NCI-H2029 (cell line): ENCODE results near the gene ZNF646.

Source experiments
- DNase-seq: peaks from one replicate; lab custom pipeline; 2025; lab: John Stamatoyannopoulos, UW

Gene ZNF646

DNA sequence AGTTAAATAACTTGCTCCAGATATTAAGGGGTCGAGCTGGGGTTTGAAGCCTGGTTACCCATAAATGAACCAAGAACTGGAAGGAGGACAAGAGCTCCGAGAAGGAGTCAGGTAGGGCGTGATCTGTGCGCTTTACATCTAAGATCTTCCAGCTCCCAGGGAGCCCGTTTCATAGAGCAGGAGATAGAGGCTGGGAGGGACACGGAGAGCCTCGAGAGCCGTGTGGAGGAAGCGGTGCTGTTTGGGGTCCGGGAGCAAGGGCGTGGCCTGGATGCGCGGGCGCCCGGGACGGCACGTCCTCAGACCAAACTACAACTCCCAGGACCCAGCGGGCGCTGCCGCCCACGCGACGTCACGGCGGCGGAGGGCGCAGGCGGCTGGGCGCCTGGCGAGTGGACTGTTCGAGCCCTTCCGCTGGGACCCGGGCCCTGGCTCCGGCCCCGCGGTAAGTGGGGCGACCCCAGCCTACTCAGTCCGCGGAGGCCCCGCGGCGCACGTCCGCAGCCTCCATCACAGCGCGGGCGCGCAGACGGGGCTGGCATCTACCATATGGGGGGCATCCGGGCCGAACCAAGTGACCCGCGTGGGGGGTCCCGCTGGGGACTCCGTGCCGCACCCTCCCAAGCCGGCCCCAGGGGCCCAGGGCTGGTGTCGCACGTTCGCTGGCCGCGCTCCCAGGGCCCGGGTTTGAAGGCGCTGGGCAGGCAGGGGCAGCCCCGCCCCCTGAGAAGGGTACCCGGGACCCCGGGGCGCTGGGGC is 34.0 kb downstream of the ZNF646 start, which contains the start of gene BCKDK:
TSS of gene BCKDK (plus strand) at position 352 of the 759 bp plus-strand sequence. CDS start 838 bp downstream, outside the sequence.
- DNase-seq, result peak; percentile 20

GRCh38 chr16:31108794-31109558 is 34.8 kb downstream of the ZNF646 start:
- no peak for DNase-seq

GRCh38 chr16:31109622-31110021 is 35.4 kb downstream of the ZNF646 start:
- no peak for DNase-seq

- no peak for DNase-seq
Observed at GRCh38 chr16:31110106-31111034, 36.1 kb downstream of the ZNF646 start.

DNA sequence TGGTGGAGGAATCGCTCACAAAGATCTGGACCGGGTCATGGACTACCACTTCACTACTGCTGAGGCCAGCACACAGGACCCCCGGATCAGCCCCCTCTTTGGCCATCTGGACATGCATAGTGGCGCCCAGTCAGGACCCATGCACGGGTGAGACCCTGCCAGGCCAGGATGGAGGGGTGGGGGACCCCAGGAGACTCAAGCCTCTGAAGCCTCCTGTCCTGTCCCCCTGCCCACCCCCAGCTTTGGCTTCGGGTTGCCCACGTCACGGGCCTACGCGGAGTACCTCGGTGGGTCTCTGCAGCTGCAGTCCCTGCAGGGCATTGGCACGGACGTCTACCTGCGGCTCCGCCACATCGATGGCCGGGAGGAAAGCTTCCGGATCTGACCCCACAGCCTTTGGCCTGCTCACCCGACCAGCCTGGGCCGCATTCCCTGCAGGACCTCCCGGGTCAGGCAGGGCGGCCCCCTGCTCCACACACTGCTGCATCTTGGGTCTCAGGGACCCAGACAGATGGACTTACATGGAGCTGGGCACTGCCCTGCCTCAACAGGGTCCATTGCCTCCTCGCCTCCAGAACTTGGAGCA is 37.8 kb downstream of the ZNF646 start:
- no peak for DNase-seq

GRCh38 chr16:31112711-31113110 is 38.5 kb downstream of the ZNF646 start:
- DNase-seq, result no peak

GRCh38 chr16:31113121-31114120 is 39.2 kb downstream of the ZNF646 start:
- DNase-seq, result no peak

DNA sequence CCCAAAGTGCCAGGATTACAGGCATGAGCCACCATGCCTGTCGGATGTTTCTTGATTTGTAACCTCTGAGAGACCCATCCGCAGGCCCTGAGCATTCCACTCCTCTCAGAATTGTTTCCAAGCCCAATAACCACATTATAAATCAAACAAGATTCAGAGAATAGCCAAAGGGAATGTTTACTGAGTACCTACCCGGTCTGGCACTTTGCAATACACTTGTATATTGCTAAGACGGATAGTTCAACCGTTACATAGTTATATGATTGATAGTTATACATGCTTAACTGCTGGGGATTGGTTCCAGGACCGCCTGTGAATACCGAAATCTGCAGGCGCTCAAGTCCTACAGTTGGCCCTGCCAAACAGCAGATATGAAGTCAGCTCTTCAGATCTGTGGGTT is 40.2 kb downstream of the ZNF646 start:
- DNase-seq, result no peak

DNA sequence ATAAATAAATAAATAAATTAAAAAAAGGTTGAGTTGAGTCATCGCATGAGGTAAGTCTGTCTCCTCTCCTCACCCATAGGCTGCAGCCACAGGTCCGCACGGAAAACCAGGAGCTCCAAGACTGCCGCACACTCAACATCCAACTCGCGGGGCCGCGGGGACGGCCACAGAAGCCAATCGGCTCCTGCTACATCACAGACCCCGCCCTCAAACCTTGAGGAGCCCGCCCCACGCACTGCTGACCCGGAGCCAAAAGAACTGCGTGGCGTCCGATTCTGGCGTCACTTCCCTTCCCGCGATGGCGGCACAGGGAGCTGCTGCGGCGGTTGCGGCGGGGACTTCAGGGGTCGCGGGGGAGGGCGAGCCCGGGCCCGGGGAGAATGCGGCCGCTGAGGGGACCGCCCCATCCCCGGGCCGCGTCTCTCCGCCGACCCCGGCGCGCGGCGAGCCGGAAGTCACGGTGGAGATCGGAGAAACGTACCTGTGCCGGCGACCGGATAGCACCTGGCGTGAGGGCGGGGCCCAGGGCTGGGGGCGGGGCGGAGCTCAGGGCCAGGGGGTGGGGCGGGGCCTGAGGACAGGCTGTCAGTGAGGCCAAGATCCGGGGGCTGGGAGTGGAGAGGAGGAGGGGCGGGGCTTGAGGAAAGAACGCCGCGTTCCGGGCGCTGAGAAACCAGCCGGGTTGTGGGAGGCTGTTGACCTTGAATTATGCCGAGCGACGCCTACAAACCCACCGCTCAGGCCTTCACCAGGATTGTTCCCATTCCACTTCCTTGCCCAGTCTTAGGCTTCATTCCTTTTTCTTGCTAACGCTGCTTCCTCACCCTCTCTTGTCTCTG is 43.4 kb downstream of the ZNF646 start, which contains the start of gene KAT8:
TSS of gene KAT8 (plus strand) at position 281 of the 839 bp plus-strand sequence. CDS start at position 299, 18 bp downstream.
- DNase-seq, result peak; percentile 96

DNA sequence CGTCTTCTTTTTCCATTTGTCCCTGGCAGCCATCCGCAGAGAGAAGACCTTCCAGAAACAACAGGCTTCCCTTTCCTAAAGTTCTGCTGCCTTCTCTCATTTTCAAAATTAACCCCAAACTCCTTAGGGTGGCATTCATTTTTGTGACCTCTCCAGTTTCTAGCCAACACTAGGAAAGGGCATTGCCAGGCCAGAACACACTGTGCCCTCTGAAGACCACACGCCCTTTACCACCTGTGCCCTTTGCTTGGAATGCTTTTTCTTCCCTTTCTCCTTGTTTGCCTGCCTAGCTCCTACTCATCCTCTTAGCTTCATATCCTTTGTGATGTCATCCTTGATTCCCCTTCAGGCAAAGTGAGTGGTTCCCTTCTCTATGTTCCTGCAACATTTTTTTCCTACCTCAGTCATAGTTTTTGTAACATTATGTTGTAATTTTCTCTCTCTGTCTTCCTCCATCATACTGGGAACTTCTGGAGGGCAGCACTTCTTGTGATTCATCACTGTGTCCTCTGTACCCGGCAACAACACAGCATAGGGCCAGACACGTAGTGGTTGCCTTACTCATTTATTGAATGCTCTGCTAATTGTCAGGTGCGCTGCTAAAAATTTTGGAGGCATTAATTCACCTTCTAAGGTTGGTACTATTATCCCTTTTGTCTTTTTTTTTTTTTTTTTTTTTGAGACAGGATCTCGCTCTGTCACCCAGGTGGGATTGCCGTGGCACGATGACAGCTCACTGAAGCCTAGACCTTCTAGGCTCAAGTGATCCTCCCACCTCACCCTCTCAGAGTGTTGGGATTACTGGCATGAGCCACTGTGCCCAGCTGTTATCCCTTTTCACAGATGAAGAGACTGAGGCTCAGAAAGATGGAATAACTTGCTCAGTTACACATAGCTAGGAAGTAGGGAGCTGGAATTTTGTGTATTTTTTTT is 44.3 kb downstream of the ZNF646 start:
- DNase-seq, result no peak

DNA sequence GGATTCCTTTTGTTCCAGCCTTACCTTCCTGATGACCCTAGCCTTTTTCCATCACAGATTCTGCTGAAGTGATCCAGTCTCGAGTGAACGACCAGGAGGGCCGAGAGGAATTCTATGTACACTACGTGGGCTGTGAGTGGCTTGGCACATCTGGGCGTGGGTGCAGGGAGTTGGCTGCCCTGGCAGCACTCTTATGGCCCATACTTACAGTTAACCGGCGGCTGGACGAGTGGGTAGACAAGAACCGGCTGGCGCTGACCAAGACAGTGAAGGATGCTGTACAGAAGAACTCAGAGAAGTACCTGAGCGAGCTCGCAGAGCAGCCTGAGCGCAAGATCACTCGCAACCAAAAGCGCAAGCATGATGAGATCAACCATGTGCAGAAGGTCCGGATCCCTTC is 45.9 kb downstream of the ZNF646 start:
- no peak for DNase-seq

- DNase-seq, result no peak
Observed at GRCh38 chr16:31125844-31126243, 51.6 kb downstream of the ZNF646 start.

- peak; percentile 29 for DNase-seq
Observed at GRCh38 chr16:31127182-31127581, 53.0 kb downstream of the ZNF646 start.

DNA sequence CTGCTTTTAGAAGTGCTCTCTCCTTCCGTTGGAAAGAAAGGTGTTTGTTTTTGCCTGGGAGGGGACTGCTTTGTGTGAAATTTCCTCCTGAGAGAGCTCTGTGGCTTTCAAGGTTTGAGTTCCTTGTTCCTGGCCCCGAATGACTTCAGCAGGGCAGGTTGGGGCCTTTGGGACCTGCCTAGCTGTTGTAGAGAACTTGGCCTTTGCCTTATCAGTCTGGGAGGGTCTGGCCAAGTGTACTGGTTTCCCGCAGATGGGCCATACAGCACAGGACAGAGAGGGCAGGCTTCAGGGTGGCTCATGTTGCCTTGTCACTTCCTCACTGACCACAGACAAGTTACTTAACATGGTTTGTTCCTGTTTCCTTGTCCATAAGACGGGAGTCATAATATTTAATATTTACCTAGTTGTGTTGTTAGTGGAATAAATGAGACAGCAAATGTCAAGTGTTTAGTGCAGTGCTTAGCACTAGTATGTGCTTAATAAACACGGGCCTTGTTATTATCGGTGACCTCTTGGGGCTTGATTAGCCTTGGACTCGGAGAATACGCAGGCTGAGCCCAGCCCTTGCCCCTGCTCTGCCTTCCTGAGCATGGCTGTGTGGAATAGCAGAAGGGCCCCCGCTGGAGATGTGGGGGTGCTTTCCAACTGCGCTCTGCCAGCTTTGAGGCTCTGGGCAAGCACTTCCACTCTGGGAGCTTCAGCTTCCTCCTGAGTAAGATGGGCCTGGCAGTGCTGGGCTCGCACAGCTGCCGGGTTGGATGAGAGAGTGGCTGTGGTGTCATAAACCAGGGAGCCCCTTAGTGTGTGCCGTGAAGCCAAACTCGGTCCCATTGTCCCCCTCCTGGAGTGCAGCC is 54.7 kb downstream of the ZNF646 start:
- DNase-seq, result peak; percentile 41

GRCh38 chr16:31129568-31130335 is 55.5 kb downstream of the ZNF646 start:
- no peak for DNase-seq

DNA sequence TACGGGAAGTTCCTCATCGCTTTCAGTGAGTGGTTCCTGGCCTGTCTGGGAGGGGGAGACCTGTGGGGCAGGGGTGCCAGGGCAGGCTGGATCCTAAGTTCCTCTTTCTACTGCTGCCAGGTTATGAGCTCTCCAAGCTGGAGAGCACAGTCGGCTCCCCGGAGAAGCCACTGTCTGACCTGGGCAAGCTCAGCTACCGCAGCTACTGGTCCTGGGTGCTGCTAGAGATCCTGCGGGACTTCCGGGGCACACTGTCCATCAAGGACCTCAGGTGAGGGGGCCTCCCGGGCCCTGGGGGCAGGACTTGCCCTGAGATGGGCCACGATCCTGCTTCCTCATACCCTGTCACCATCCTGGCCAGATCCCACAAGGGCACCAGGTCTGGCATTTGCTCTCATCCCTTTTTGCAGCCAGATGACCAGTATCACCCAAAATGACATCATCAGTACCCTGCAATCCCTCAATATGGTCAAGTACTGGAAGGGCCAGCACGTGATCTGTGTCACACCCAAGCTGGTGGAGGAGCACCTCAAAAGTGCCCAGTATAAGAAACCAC is 56.2 kb downstream of the ZNF646 start:
- DNase-seq, result no peak
